Activated gamma-delta T cell (primary cell): ENCODE results near the gene SLC25A19.

ENCODE experiments used
- DNase-seq: peaks from one replicate; lab custom pipeline; 2025; lab: John Stamatoyannopoulos, UW
- total RNA-seq, 2 donors: gene quantifications; one replicate each; lab custom pipeline; 2026; lab: John Stamatoyannopoulos, UW

The SLC25A19 gene
- total RNA-seq: 14.9 to 17.5 reads per million in 2 donors

GRCh38 chr17:75289115-75289831, at the start of gene SLC25A19:
Gene SLC25A19, minus strand, starts transcription at chr17:75289433. Its CDS starts 2,669 bp downstream, at chr17:75286764.
- peak; percentile 92 for DNase-seq

- no peak for DNase-seq
Observed at GRCh38 chr17:75338335-75338734, 49.1 kb upstream of the SLC25A19 start.

- DNase-seq: no peak
Observed at GRCh38 chr17:75335315-75335714, 46.1 kb upstream of the SLC25A19 start.

GRCh38 chr17:75334723-75335122, 45.5 kb upstream of the SLC25A19 start:
- DNase-seq: no peak

- DNase-seq: no peak
Observed at GRCh38 chr17:75331671-75332070, 42.4 kb upstream of the SLC25A19 start.

- DNase-seq: no peak
Observed at GRCh38 chr17:75327757-75328156, 38.5 kb upstream of the SLC25A19 start.

GRCh38 chr17:75326226-75326848, 37.1 kb upstream of the SLC25A19 start:
- DNase-seq: no peak

GRCh38 chr17:75325827-75326225, 36.6 kb upstream of the SLC25A19 start:
- DNase-seq: no peak

GRCh38 chr17:75325348-75325747, 36.1 kb upstream of the SLC25A19 start:
- DNase-seq: no peak

- DNase-seq: no peak
Observed at GRCh38 chr17:75321506-75321905, 32.3 kb upstream of the SLC25A19 start.

GRCh38 chr17:75319904-75320691, 30.9 kb upstream of the SLC25A19 start:
- no peak for DNase-seq

- no peak for DNase-seq
Observed at GRCh38 chr17:75318615-75319222, 29.5 kb upstream of the SLC25A19 start.

- no peak for DNase-seq
Observed at GRCh38 chr17:75318211-75318610, 29.0 kb upstream of the SLC25A19 start.

GRCh38 chr17:75317671-75318070, 28.4 kb upstream of the SLC25A19 start:
- no peak for DNase-seq

GRCh38 chr17:75316253-75316652, 27.0 kb upstream of the SLC25A19 start:
- no peak for DNase-seq

- DNase-seq: no peak
Observed at GRCh38 chr17:75315541-75316243, 26.5 kb upstream of the SLC25A19 start.

- no peak for DNase-seq
Observed at GRCh38 chr17:75313941-75314551, 24.8 kb upstream of the SLC25A19 start.

GRCh38 chr17:75308732-75309629, 19.7 kb upstream of the SLC25A19 start:
- DNase-seq: no peak

- no peak for DNase-seq
Observed at GRCh38 chr17:75307957-75308731, 18.9 kb upstream of the SLC25A19 start.
